Measurements from ENCODE around the gene MCC.

DNA sequence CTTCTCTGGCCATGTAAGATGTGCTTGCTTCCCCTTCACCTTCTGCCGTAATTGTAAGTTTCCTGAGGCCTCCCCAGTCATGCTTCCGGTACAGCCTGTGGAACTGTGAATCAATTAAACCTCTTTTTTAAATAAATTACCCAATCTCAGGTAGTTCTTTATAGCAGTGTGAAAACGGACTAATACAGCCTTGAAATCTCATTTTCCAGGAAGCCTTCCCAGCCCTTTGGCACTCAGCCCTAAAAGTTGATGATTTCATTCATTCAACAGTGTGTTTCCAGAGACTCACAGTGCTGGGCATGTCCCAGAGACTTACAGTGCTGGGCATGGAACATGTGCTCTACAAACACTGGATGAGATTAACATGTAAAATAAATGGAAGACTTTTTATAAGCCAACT, 375.8 kb downstream of the MCC start:
- no peak for TF ChIP-seq POLR2A (IDR thresholded peaks at IDR 0.05)
- TF ChIP-seq, protein P1, sequence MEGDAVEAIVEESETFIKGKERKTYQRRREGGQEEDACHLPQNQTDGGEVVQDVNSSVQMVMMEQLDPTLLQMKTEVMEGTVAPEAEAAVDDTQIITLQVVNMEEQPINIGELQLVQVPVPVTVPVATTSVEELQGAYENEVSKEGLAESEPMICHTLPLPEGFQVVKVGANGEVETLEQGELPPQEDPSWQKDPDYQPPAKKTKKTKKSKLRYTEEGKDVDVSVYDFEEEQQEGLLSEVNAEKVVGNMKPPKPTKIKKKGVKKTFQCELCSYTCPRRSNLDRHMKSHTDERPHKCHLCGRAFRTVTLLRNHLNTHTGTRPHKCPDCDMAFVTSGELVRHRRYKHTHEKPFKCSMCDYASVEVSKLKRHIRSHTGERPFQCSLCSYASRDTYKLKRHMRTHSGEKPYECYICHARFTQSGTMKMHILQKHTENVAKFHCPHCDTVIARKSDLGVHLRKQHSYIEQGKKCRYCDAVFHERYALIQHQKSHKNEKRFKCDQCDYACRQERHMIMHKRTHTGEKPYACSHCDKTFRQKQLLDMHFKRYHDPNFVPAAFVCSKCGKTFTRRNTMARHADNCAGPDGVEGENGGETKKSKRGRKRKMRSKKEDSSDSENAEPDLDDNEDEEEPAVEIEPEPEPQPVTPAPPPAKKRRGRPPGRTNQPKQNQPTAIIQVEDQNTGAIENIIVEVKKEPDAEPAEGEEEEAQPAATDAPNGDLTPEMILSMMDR (IDR thresholded peaks at IDR 0.05), result no peak
